NCI-H1048 (cell line): ENCODE results near the gene RNF10.
"Not testable (repeated sequence)": the region's sequence is repeated elsewhere in the genome, so short reads cannot be mapped to it uniquely, and the experiment has no call there.

Experiments
- DNase-seq: peaks from one replicate; lab custom pipeline; 2025; lab: John Stamatoyannopoulos, UW

Gene RNF10

DNA sequence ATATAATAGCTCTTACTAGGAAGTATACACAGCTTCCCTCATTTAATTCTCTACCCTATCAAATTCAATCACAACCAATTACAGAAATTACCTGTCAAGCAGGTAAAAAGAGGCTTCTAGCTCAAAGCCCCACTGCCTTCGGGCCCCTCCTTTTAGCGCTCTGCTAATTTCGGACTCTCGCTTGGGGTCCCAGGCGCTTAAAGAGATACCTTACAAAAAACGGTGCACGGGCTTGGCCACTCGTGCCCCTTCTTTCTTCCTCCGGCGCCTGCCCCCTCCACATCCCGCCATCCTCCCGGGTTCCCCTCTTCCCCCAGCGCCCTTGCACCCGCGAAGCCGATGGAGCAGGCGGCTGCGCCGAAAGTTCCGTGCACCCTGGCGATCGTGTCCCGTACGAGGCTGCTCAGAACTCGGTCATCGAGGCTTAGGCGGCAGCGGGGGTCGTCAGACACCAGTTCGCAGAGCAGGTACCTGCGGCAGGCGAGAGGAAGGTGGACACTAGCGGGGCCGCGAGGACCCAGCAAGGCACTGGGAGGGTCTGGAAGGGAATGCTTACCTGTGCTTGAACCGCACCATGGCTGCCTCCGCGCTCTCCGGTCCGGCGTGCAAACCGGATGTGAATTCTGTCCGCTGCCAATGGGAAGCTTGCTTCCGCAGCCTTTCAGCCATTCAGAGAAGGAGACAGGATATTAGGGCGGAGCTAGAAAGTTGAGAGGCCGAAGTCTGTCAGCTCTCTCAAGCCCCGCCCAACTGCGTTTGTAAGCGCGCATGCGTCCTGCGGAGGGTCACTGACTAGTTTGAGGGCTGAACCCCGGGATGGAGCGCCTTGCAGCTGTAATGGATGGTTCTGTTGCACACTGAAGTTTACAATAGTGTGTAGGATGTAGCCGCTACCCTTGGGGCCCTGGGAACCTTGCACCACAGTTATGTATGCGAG, 46.9 kb downstream of the RNF10 start, which contains the start of gene POP5:
POP5 (minus strand) TSS at position 616 of the 937 bp plus-strand sequence; CDS start at position 576, 40 bp downstream.
- DNase-seq: peak; percentile 97

GRCh38 chr12:120581998-120582397, 47.8 kb downstream of the RNF10 start:
- DNase-seq: no peak

DNA sequence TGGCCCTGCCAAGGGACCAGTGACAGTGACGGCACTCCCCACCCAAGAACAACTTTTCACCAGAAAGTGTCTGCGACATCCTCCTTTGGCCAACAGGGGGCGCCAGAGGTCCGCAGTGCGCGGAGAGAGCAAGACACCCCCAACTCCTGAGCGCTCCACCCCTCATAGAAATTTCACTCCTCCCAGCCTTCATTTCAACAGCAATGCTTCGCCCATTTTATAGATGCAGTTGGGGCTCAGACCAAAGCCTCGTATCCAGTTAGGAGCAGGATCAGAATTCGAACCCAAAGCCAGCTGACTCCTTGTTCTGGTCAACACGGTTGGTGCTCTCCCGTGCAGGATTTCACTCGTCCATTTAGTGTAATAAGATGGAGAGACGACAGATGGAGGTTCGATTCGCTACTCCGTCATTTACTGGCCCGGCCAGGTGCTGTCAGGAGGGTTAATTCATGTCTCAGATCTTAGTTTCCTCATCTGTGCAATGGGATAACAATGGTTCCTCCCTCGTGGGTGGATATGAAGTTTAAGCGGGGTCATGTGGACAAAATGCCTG, 49.4 kb downstream of the RNF10 start:
- peak; percentile 44 for DNase-seq

- no peak for DNase-seq
These were observed 50.4 kb downstream of the RNF10 start for GRCh38 chr12:120584343-120585149.

GRCh38 chr12:120586206-120586605, 52.0 kb downstream of the RNF10 start:
- DNase-seq: no peak

- no peak for DNase-seq
These were observed 52.7 kb downstream of the RNF10 start for GRCh38 chr12:120586860-120587259.

DNA sequence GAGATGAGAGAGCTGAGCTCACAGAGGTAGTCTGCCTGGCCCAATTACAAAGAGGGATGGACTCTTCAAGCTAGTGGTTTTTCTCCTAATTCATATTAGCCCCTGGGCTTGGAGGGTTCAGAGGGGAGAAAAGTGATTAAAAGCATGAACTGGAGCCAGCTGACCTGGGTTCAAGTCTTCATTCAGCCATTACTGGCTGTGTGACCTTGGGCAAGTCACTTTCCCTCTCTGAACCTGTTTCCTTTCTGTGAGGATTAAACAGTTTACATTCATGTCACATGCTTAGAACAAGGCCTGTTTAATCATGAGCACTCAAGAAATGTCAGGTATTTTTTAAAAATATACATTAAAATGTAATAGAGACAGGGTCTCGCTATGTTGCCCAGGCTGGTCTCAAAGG, 54.2 kb downstream of the RNF10 start:
- no peak for DNase-seq

DNA sequence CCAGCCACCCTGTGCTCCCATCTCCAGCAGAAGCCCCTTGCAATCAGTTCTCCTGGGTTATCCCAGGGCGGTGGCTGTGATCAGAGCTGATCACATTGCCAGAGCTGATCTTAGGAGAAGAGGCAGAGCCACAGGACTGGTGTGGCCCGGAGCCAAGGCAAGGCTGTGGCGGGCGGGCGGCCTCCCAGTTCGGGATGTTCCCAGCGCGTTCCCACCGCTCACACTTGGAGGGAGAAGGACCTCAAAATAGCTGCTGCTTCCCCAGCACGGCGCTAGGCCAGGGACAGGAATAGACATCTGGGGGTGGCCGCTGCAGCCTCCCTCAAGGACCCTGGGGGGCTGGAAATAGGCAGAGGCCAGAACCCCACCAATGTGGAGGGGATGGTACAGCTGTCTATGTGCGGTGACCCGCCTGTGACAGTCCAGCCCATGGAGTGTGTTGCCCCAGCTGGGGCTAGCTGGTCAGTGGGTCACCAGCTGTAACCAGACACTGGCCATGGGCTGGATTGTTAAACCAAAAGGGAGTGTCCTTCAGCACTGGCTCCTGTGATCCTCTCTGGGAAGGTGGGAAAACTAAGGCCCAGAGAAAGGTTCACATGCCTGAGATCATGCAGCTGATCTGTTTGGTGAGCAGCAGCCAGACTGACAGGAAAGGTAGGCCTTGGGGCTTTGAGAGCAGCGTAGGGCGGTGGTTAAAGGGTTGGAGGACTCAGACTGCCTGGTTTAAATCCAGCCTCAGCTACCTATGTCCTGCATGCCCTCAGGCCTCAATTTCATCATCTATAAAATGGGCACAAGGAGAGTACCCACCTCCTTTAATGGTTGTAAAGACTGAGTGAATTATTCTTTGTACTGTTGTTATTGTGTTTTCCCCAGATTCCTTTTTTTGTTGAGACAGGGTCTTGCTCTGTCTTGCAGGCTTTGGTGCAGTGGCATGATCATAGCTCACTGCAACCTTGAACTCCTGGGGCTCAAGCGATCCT, 55.1 kb downstream of the RNF10 start:
- DNase-seq: no peak

- no peak for DNase-seq
These were observed 56.7 kb downstream of the RNF10 start for GRCh38 chr12:120590741-120591407.

GRCh38 chr12:120592121-120593049, 58.2 kb downstream of the RNF10 start:
- DNase-seq: no peak

- DNase-seq: no peak
These were observed 62.7 kb downstream of the RNF10 start for GRCh38 chr12:120596901-120597300.

DNA sequence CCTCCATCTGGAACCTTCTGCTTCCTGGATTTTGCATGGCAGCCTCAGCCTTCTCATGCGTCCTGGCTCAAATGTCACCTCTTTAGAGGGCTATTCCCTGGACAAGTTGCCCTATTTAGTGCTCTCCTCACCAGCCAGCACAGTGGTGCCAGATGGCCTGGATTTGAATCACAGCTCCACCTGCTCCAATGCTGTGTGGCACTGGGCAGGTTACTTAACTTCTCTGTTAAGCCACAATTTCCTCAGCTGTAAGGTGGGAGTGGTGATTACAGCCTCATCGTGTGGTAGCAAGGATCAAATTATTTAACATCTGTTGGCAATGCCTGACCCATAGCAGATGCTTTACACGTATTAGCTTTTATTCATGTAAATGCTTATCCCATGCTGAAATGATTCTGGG, 63.7 kb downstream of the RNF10 start:
- DNase-seq: no peak

DNA sequence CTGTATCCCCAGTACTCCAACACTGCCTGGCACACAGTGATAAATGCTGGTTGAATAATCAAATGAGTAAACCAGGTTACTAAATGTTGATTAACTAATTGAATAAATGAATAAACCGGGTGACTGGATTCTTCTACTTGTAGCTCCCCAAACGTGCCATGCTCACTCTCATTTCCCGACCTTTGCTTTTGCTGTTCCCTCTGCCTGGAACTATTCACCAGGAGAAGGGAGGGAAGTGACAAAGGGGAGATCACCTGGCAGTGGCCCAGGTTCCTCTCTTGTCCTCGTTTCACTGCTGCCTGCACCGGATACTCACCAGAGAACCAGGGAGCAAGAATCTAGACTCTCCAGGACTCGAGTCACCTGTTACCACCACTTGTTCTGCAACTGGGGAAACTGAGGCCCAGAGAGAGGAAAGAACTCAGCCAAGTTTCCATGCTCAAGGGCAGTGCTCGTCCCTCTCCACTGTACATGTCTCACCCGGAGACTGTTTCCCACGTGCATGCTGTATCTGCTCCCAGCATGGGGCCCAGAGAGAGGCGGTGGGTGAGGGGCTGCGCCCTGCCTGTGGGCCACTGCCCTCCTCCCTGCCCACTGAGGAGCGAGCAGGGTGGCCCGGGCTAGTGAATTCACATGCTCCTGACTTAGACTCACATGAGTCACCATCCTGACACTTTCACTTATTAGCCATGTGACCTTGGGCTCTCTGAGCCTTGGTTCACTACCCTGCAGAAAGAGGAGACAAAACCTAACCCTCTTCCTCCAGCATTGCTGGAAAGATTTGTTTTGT, 64.7 kb downstream of the RNF10 start:
- DNase-seq: no peak

GRCh38 chr12:120599672-120600552, 65.8 kb downstream of the RNF10 start:
- DNase-seq: no peak

GRCh38 chr12:120602416-120602815, 68.3 kb downstream of the RNF10 start:
- not testable (repeated sequence) for DNase-seq

- DNase-seq: no peak
These were observed 76.4 kb downstream of the RNF10 start for GRCh38 chr12:120610560-120610959.

DNA sequence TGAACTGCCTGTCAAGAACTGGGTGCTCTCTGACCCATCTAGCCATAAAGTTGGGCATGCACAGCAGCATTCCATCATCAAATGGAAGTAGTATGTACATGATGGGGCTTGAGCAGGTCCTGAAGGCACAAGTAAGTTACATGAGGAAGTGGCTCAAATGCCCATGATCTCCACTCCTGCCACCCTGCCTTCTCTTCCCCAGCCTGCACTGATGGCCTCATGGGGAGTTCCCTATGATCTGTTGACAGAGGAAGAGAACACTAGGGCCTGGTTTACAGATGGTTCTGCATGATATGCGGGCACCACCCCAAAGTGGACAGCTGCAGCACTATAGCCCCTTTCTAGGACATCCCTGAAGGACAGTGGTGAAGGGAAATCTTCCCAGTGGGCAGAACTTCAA, 77.4 kb downstream of the RNF10 start:
- not testable (repeated sequence) for DNase-seq

DNA sequence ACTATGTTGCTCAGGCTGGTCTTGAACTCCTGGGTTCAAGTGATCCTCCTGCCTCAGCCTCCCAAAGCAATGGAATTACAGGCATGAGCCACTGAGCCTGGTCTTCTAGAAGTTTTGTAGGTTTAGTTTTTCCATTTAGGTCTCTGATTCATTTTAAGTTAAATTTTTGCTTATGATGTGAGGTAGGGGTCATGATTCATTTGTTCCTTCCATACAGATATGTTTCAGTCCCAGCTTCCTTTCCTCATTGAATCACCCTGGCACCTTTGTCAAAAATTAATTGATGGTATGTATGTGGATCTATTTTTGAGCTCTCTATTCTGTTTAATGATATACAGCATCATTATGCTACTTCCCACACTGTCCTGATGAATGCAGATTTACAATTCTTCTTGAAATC, 80.7 kb downstream of the RNF10 start:
- DNase-seq: no peak
